Neutrophil (primary cell): Measurements from ENCODE around the gene ENOX1.

Experiments used
- H3K27ac ChIP-seq: fragments of 200-600 bp; sonication (generic); 2 replicates; pipeline ENCODE4 v1.5.1; 2016; ENCODE audit warnings: mild to moderate bottlenecking, moderate library complexity
- H3K27me3 ChIP-seq: fragments of 200-600 bp; sonication (generic); 2 replicates; pipeline ENCODE4 v1.6.0; 2016; ENCODE audit warnings: mild to moderate bottlenecking
- H3K36me3 ChIP-seq: fragments of 200-600 bp; sonication (generic); 2 replicates; pipeline ENCODE4 v1.5.1; 2017
- H3K4me1 ChIP-seq, 2 experiments: fragments of 200-600 bp in 1 of 2; sonication (generic) in 1 of 2; 1 replicate in 1 of 2; 2 replicates in 1 of 2; pipeline versions ENCODE4 v1.5.1 to v1.6.1; 2013 to 2016; ENCODE audit warnings: low read depth in 1 of 2, low read length in 1 of 2, mild to moderate bottlenecking in 1 of 2, moderate library complexity in 1 of 2; ENCODE audit not compliant: control insufficient read depth in 1 of 2, insufficient read depth in 1 of 2
- H3K4me3 ChIP-seq, 2 experiments: fragments of 200-600 bp in 1 of 2; sonication (generic) in 1 of 2; 1 replicate in 1 of 2; 2 replicates in 1 of 2; pipeline ENCODE4 v1.5.1; 2013 to 2016; ENCODE audit warnings: low read depth in 1 of 2, low read length in 1 of 2, mild to moderate bottlenecking in 1 of 2, moderate library complexity in 1 of 2
- H3K9me3 ChIP-seq: fragments of 200-600 bp; sonication (generic); 2 replicates; pipeline ENCODE4 v1.5.1; 2016
- TF ChIP-seq, protein P1 (sequence below): fragments of 200-600 bp; sonication (generic); IDR thresholded peaks from 2 replicates; pipeline ENCODE4 v1.5.1; 2016; ENCODE audit warnings: antibody characterized with exemption

Gene ENOX1

DNA sequence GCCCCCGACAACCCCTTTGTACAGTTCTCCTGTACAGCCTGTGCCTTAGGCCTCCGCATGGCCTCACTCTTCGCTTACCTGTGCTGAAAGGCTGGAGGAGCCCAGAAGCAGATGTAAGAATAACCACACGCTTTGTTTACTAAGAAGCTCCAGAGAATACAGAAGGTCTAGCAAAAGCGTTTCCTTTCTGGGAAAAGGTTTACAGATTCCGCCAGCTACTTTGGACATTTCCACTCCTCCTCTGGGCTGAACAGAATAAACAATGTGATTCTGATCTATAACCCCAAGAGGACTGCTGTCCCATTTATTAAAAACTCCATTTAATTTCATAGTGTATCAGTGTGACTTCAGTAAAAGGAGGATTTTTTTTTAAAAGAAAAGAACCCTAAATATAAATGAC lies 424.2 kb downstream of the ENOX1 start:
- Histone ChIP-seq H3K27me3 (peaks cover 27% of the 10 kb centered on the region), H3K27ac (no peak overlapping the region), H3K9me3 (no peaks in the 10 kb centered on the region), H3K36me3 (no peaks in the 10 kb centered on the region), H3K4me3 (no peak overlapping the region), H3K4me1 (no peaks in the 10 kb centered on the region)
- TF ChIP-seq, protein P1, sequence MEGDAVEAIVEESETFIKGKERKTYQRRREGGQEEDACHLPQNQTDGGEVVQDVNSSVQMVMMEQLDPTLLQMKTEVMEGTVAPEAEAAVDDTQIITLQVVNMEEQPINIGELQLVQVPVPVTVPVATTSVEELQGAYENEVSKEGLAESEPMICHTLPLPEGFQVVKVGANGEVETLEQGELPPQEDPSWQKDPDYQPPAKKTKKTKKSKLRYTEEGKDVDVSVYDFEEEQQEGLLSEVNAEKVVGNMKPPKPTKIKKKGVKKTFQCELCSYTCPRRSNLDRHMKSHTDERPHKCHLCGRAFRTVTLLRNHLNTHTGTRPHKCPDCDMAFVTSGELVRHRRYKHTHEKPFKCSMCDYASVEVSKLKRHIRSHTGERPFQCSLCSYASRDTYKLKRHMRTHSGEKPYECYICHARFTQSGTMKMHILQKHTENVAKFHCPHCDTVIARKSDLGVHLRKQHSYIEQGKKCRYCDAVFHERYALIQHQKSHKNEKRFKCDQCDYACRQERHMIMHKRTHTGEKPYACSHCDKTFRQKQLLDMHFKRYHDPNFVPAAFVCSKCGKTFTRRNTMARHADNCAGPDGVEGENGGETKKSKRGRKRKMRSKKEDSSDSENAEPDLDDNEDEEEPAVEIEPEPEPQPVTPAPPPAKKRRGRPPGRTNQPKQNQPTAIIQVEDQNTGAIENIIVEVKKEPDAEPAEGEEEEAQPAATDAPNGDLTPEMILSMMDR = no peak

DNA sequence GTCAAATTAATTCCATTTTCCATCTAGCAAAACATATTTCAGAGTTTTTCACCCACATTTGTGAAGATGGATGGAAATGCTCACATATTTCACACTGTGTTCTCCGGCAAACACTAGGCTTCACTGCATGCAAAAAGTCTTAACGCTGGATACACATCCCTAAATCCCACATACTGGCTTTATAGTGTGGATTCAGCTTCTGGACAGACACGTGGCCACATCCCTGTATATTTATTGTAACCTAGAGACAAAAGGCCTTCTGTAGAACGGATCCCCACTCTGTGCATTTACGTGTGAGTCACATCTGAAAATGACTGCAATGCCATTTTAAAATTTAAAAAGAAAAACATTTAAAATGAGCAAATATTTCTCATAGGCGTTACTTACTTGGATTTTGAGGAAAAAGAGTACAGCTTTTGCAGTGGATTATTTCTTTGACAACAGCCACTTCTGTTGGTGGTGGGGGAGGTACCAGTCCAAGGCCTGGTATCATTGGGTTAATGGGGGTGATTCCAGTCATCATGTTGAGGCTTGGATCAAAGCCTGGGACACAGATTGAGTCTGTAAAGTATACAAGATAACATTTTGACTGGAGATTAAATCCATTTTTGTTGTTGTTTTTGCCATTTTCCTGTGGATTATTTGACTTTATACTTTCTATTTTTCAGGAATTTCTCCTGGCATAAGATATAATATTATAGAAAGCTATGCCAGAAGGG lies 425.7 kb downstream of the ENOX1 start:
- Histone ChIP-seq H3K9me3 (no peaks in the 10 kb centered on the region), H3K27me3 (peaks cover 25% of the 10 kb centered on the region), H3K27ac (no peak overlapping the region), H3K36me3 (no peaks in the 10 kb centered on the region), H3K4me1 (no peaks in the 10 kb centered on the region), H3K4me3 (no peak overlapping the region)
- TF ChIP-seq, protein P1 = no peak

DNA sequence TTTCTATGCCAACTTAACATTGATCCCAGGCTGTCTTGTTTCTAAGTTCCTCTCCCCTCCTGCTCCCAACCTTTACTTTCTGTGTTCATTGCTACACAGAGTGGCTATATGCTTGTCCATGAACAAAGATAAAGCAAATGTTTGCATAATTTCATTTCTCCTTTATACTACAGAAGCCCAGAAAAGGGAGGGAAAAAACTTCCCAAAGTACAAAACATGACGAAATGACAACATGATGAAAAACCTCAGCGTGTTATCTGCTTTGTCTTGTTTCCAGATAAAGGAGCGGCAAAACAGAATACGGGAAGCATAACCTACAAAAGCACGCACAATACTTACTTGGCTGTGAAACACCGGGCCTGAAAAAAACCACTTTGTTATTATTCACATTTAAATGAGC lies 426.6 kb downstream of the ENOX1 start:
- H3K4me1 ChIP-seq = no peaks in the 10 kb centered on the region
- H3K4me3 ChIP-seq = no peak overlapping the region
- H3K27ac ChIP-seq = no peak overlapping the region
- peaks cover 24% of the 10 kb centered on the region for H3K27me3 ChIP-seq
- no peaks in the 10 kb centered on the region for H3K9me3 ChIP-seq
- TF ChIP-seq, protein P1 = no peak
- H3K36me3 ChIP-seq = no peaks in the 10 kb centered on the region

DNA sequence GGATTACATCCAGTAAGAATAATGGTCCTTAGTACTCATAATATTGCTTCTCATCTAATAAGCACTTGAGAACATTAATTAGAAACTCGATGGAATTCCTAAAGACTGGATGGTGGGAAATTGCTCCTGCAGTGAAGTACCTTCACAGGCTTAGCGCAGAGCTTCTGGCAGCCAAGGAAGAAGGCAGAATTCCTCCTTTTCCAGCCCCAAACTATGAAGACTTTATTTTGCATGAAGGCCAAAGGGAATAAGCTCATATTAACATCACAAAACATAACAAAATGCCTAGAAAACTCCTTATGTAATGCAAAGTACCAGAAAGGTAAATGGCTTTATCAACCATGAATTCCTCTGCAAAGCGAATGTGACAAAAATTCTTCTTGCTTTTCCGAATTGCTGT lies 427.2 kb downstream of the ENOX1 start:
- Histone ChIP-seq H3K4me1 (no peaks in the 10 kb centered on the region), H3K36me3 (no peaks in the 10 kb centered on the region), H3K9me3 (no peaks in the 10 kb centered on the region), H3K27me3 (peaks cover 18% of the 10 kb centered on the region), H3K27ac (no peak overlapping the region), H3K4me3 (no peak overlapping the region)
- TF ChIP-seq, protein P1 = no peak

DNA sequence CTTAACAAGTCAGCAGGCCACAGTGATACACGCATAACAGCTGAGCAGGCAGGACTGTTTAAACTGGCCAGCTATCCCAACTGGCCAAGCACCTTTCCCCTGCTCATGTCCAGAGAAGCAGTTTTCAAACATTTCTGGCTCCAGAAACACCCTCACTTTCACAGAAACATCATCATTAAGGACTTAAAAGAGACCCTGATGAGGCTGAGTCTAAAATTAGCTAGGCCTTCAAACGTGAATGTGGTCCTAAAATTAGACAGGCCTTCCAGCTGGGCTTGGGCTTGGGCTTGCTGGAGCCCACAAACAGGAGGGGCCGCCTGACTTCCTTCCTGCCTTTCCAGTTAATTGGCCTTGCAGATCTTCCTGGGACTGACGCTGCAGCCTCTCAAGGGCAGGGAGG lies 429.2 kb downstream of the ENOX1 start:
- no peaks in the 10 kb centered on the region for H3K36me3 ChIP-seq
- H3K27me3 ChIP-seq = no peaks in the 10 kb centered on the region
- H3K4me3 ChIP-seq = no peak overlapping the region
- TF ChIP-seq, protein P1 = no peak
- no peaks in the 10 kb centered on the region for H3K9me3 ChIP-seq
- H3K27ac ChIP-seq = no peak overlapping the region
- H3K4me1 ChIP-seq = no peaks in the 10 kb centered on the region
